ENCODE measurements around the gene FUT8.
"Not testable (repeated sequence)": the region's sequence is repeated elsewhere in the genome, so short reads cannot be mapped to it uniquely, and the experiment has no call there.

The FUT8 gene

GRCh38 chr14:65419593-65420252, 7.2 kb downstream of the FUT8 start:
- no peak for DNase-seq

- DNase-seq, result no peak
Measured at GRCh38 chr14:65421201-65421981, 8.9 kb downstream of the FUT8 start.

GRCh38 chr14:65422088-65422834, 9.7 kb downstream of the FUT8 start:
- DNase-seq, result no peak

DNA sequence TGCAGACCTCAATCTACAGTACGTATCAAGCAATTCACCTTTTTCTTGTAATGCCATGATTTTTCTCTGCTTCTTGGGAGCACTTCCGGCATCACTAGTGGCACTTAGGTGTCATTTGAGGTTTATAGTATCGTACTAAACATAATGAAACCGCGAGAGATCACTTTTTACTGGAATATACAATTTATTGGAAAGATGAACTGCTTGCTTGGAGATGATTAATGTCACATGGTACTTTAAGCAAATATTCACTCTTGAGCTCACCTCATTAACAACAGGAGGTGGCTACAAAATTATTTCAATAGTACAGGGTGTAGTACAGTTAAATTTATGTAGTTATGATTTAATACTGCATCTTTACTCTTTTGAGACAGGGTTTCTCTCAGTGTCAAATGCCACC, 11.5 kb downstream of the FUT8 start:
- no peak for DNase-seq

DNA sequence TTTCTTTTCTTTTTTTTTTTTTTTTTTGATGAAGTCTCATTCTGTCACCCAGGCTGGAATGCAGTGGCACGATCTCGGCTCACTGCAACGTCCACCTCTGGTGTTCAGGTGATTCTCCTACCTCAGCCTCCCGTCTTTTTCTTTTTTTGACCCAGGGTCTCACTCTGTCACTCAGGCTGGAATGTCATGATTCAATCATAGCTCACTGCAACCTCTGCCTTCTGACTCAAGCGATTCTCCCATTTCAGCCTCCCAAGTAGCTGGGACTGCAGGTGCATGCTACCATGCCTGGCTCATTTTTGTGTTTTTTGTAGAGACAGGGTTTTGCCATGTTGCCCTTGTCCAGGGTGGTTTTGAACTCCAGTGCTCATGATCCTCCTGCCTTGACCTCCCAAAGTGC, 12.0 kb downstream of the FUT8 start:
- DNase-seq, result no peak

GRCh38 chr14:65425885-65426284, 13.4 kb downstream of the FUT8 start:
- DNase-seq, result no peak

GRCh38 chr14:65426902-65427301, 14.4 kb downstream of the FUT8 start:
- DNase-seq, result not testable (repeated sequence)

DNA sequence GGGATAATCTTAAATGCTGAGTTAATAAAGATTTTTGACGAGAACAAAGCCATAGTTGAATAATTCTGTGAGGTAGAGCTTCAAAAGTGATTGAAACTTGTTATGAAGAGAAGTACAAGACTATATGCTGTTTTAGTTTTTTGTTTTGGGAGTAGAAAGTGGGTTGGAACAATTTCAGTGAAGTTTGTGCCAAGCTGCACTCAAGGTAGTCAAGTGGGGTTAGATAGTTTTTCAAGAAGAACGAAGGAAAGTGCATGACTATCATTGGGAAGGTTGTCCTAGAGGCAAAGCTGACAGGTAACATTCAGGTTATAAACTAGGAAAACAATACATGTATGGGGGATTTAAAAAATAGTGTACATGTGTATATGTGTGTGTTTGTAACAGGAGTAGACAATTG, 16.2 kb downstream of the FUT8 start:
- no peak for DNase-seq

- no peak for DNase-seq
Measured at GRCh38 chr14:65429757-65430156, 17.2 kb downstream of the FUT8 start.

DNA sequence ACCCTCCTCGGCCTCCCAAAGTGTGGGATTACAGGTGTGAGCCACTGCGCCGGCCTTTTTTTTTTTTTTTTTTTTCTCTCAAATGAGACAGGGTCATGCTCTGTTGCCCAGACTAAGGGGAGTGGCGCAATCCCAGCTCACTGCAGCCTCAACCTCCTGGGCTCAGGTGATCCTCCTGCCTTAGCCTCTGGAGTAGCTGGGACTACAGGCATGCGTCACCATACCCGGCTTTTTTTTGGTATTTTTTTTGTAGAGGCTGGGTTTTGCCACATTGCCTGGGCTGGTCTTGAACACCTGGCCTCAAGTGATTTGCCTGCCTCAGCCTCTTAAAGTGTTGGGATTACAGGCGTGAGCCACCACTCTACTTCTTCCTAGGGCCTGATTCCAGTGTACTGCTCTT, 18.7 kb downstream of the FUT8 start:
- no peak for DNase-seq

DNA sequence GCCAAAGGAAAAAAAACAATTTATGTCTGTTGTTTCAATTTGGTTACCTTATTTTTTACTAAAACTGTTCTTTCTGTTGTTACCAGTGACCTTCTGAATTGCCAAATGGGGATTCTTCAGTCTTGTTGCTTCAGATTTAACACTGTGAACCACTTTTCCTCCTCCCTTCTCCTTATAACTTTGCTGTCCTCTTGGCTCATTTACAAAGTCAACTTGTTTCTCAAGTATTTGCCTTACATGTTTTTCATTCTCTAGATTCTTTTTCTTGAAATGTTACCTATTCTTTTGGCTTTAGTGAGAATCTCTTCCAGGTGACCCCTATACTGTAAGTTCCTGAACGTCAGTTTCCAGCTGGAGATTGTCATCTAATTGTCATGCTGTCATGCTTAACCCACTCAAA, 19.4 kb downstream of the FUT8 start:
- DNase-seq, result no peak

GRCh38 chr14:65432361-65432948, 19.9 kb downstream of the FUT8 start:
- no peak for DNase-seq

- no peak for DNase-seq
Measured at GRCh38 chr14:65433157-65433556, 20.6 kb downstream of the FUT8 start.

- no peak for DNase-seq
Measured at GRCh38 chr14:65433646-65434045, 21.1 kb downstream of the FUT8 start.

DNA sequence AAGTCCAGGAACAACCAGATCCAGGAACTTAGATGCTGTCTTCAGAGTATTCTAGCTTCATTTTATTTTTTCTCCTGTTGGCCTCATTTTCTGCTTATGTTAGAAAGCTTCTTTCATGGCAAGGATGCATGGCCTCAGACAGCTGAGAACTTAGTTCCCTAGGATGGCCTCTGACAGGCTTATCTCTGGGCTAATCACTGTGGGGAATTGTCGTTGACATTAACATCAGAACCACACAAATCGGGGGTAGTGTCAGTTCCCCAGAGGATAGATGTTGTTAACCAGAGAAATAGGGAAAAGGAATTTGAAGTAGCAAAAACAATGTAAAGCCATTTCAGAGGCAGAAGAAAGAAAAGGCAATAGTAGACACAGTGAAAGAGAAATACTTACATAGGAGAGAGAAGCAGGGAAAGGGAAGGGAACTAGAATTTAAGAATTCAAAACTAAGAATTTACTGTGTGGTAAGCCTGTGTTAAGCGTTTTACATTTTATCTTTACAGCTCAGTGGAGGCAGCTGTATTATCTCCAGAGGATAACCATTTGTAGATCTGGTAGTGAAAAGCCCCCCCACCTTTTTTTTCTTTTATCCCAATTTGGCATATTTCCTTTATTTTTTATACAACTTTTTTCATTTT, 21.8 kb downstream of the FUT8 start:
- DNase-seq, result no peak

- DNase-seq, result no peak
Measured at GRCh38 chr14:65438266-65438933, 25.9 kb downstream of the FUT8 start.

- DNase-seq, result no peak
Measured at GRCh38 chr14:65439117-65439516, 26.6 kb downstream of the FUT8 start.

DNA sequence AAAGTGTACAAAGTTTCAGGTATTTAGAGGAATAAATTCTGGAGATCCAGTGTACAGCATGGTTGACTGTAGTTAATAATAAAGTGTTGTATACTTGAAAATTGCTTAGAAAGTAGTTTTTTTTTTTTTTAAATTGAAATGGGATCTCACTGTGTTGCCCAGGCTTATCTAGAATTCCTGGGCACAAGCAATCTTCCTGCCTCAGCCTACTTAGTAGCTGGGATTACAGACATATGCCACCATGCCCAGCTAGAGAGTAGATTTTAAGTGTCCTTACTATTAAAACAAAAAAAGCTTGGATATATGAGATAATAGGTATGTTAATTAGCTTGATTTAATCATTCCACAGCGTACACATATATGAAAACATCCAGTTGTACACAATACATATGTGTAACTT, 27.7 kb downstream of the FUT8 start:
- no peak for DNase-seq

- no peak for DNase-seq
Measured at GRCh38 chr14:65444230-65444629, 31.7 kb downstream of the FUT8 start.

- no peak for DNase-seq
Measured at GRCh38 chr14:65446159-65446558, 33.6 kb downstream of the FUT8 start.

DNA sequence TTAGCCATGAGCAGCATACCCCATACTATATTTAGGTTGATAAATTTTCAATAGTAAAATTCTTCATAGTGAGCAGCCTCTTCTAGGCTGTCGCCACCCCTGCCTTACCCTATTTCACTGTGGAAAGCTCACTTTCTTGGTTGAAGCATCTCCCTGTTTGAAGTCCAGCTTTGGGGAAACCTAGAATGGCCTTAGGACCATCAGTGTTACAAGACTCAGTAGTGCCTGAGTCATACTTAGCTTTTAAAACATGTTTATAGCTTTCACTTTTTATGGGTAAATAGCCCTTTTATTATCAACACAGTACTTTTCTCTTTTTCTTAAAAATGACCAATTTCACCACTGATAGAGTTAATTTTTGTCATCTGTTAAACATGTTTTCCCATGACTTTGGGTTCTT, 37.1 kb downstream of the FUT8 start:
- DNase-seq, result no peak

- no peak for DNase-seq
Measured at GRCh38 chr14:65453807-65454480, 41.4 kb downstream of the FUT8 start.

Measured in stimulated activated CD4-positive, alpha-beta T cell treated with anti-CD3 and anti-CD28 coated beads, Interleukin-2, amount 100 ng/mL, for 48 hours (primary cell).